Fibroblast of lung (primary cell): ENCODE results near the gene ZNF385B.

Experiments
- CTCF ChIP-seq, 2 donors: IDR thresholded peaks in 1 of 2; conservative IDR thresholded peaks in 1 of 2; 1 replicate in 1 of 2; 2 replicates in 1 of 2; pipeline ENCODE4 v1.5.1; 2011 to 2012; ENCODE audit warnings: low read length in 2 of 2, control low read depth in 1 of 2, inconsistent platforms in 1 of 2, low read depth in 1 of 2, mild to moderate bottlenecking in 1 of 2
- EZH2 ChIP-seq: IDR thresholded peaks from 2 replicates; pipeline ENCODE4 v1.5.1; 2012; ENCODE audit warnings: low read length, control low read depth, mild to moderate bottlenecking; ENCODE audit errors: missing control alignments

GRCh38 chr2:179809606-179810005 lies 51.8 kb downstream of the ZNF385B start:
- TF ChIP-seq CTCF (conservative IDR thresholded peaks at IDR 0.05 in 1 of 2, IDR thresholded peaks at IDR 0.05 in 1 of 2; ENCODE audit: low read depth in 1 of 2, low read length in 2 of 2) (no peak), EZH2 (no peak)
